ENCODE measurements around the gene METTL9. TPM values are rescaled to one million over a fixed set of nuclear protein-coding genes. Genes with fewer than 3 reads are reported as not detected.

METTL9 gene
- total RNA-seq, 4 donors from 2014 or later: 73.5 to 231 (median 131) TPM

DNA sequence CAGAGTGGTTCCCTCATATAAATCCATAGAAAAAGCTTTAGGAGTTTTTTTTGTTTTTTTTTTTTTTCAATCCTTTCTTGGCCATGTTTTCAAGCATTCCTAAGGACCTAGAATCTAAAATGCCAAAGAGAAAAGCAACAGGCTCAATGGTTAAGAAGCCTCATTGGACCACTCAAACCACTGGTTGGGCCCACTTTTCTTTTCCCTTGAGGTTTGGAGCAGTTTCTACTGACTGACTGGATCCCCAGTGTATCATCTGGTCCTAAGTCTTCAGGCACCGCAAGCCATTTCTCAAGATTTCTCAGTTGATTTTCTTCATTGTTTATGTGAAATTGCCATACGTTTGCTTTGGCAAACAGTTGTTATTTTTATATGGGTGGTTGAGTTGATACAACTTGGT is 14.4 kb downstream of the METTL9 start:
- TF ChIP-seq POLR2A (IDR thresholded peaks at IDR 0.05): no peak
- TF ChIP-seq, protein P1, sequence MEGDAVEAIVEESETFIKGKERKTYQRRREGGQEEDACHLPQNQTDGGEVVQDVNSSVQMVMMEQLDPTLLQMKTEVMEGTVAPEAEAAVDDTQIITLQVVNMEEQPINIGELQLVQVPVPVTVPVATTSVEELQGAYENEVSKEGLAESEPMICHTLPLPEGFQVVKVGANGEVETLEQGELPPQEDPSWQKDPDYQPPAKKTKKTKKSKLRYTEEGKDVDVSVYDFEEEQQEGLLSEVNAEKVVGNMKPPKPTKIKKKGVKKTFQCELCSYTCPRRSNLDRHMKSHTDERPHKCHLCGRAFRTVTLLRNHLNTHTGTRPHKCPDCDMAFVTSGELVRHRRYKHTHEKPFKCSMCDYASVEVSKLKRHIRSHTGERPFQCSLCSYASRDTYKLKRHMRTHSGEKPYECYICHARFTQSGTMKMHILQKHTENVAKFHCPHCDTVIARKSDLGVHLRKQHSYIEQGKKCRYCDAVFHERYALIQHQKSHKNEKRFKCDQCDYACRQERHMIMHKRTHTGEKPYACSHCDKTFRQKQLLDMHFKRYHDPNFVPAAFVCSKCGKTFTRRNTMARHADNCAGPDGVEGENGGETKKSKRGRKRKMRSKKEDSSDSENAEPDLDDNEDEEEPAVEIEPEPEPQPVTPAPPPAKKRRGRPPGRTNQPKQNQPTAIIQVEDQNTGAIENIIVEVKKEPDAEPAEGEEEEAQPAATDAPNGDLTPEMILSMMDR (IDR thresholded peaks at IDR 0.05): no peak
- no peak overlapping the region for H3K27ac ChIP-seq
- DNase-seq: no peak
- H3K4me3 ChIP-seq: no peak overlapping the region
- intact Hi-C loops (cut with DNase I; ENCODE audit: low total_unique reads): no loop called here
- H3K4me1 ChIP-seq: peaks cover 0 to 5% of the 10 kb centered on the region in 2 donors
- no peaks in the 10 kb centered on the region for H3K36me3 ChIP-seq
- no peaks in the 10 kb centered on the region for H3K9me3 ChIP-seq
- H3K27me3 ChIP-seq: no peaks in the 10 kb centered on the region

DNA sequence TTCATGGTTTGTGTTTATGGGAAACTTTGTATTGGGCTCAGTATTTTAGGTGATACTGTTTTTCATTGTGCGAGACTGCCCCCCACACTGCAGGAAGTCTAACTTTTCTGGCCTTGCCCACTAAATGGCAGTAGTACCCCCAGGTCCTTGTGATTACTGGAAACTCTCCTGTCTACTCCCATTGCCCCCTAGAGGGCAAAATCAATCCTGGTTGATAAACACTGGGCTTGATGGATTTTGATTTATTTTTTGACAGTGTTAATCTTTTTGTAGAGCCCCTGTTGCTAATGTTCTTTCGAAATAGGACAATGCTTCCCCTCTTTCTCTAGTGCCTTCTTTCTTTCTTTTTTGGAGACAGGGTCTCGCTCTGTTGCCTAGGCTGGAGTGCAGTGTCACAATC is 15.5 kb downstream of the METTL9 start:
- Histone ChIP-seq H3K4me1 (peaks cover 0 to 5% of the 10 kb centered on the region in 2 donors), H3K27me3 (no peaks in the 10 kb centered on the region), H3K36me3 (no peaks in the 10 kb centered on the region), H3K9me3 (no peaks in the 10 kb centered on the region), H3K4me3 (no peak overlapping the region), H3K27ac (no peak overlapping the region)
- TF ChIP-seq, protein P1 (IDR thresholded peaks at IDR 0.05): no peak
- no peak for TF ChIP-seq POLR2A (IDR thresholded peaks at IDR 0.05)
- intact Hi-C loops (cut with DNase I; ENCODE audit: low total_unique reads): no loop called here
- no peak for DNase-seq

DNA sequence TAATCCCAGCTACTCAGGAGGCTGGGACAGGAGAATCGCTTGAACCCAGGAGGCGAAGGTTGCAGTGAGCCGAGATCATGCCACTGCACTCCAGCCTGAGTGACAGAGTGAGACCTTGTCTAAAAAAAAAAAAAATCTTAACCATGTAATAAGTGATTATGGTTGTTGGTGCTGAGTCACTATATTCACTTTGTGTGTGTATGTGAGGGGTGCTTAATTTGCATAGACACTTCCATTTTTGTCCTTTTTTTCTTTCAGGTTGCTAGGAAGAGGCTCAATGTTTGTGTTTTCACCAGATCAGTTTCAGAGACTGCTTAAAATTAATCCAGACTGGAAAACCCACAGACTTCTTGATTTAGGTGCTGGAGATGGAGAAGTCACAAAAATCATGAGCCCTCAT is 18.2 kb downstream of the METTL9 start:
- DNase-seq: no peak
- no peak overlapping the region for H3K4me3 ChIP-seq
- no peak overlapping the region for H3K27ac ChIP-seq
- no peaks in the 10 kb centered on the region for H3K4me1 ChIP-seq
- intact Hi-C loops (cut with DNase I; ENCODE audit: low total_unique reads): no loop called here
- H3K27me3 ChIP-seq: no peaks in the 10 kb centered on the region
- no peaks in the 10 kb centered on the region for H3K9me3 ChIP-seq
- TF ChIP-seq POLR2A (IDR thresholded peaks at IDR 0.05): no peak
- TF ChIP-seq, protein P1 (IDR thresholded peaks at IDR 0.05): no peak
- no peaks in the 10 kb centered on the region for H3K36me3 ChIP-seq

DNA sequence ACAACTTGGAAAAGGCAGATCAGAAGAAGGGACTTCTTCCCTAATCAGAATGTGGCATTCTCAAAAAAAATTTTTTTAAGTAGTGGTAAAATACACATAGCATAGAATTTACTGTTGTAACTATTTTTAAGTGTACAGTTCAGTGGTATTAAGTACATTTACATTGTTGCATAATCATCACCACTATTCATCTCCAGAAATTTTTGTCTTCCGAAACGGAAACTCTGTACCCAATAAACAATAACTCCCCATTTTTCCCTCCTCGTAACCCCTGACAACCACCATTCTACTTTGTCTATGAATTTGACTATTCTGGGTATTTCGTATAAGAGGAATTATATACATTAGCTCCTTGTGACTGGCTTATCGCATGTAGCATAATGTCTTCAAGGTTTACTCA is 18.9 kb downstream of the METTL9 start:
- DNase-seq: no peak
- TF ChIP-seq, protein P1 (IDR thresholded peaks at IDR 0.05): no peak
- no peak for TF ChIP-seq POLR2A (IDR thresholded peaks at IDR 0.05)
- H3K36me3 ChIP-seq: no peaks in the 10 kb centered on the region
- no peaks in the 10 kb centered on the region for H3K9me3 ChIP-seq
- H3K27ac ChIP-seq: no peak overlapping the region
- intact Hi-C loops (cut with DNase I; ENCODE audit: low total_unique reads): no loop called here
- no peaks in the 10 kb centered on the region for H3K4me1 ChIP-seq
- no peak overlapping the region for H3K4me3 ChIP-seq
- no peaks in the 10 kb centered on the region for H3K27me3 ChIP-seq

DNA sequence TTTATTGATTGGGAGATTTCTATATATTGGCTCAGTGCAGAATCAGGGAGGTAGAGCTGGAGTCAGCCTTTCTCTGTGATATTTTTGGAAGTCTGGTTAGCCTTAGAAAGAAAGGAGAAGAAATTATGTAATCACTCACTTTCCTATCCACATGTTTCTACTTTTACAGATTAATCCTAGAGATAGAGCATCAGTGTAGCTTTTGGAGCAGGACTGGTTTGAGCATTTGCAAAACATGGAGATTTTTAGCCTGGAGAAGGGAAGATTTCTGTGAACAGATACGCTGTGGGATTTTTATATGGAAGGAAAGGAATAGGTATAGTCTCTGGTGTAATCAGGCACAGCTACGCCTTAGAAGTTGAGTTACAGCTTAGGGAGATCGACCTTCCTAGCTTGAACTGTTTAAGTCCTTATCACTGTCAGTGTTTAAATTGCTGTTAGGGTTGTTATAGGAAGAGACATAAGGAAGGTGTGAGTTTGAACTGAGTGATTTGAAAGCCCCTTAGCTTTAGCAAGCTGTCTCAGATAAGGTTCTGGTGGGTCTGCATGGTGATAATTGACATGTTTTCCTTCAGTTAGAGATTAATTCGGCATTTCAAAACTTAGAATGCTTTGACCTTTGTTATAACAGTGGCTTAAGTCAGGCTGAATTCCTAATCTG is 20.5 kb downstream of the METTL9 start:
- H3K27me3 ChIP-seq: no peaks in the 10 kb centered on the region
- intact Hi-C loops (cut with DNase I; ENCODE audit: low total_unique reads): no loop called here
- DNase-seq: no peak

More for the DNA sequence above, 20.5 kb downstream of the METTL9 start:
- Histone ChIP-seq H3K4me3 (no peak overlapping the region), H3K9me3 (no peaks in the 10 kb centered on the region), H3K36me3 (no peaks in the 10 kb centered on the region), H3K27ac (peak overlapping the region in 1 of 2 donors; percentile 27), H3K4me1 (no peaks in the 10 kb centered on the region)
- TF ChIP-seq, protein P1 (IDR thresholded peaks at IDR 0.05): no peak
- TF ChIP-seq POLR2A (IDR thresholded peaks at IDR 0.05): no peak

Data from uterus (tissue), 4 donors.